GM18861 (cell line): ENCODE results near the gene RNF2.

Source experiments
- ATAC-seq: cut with Tn5 transposase; IDR thresholded peaks from one replicate; pipeline ENCODE4 v1.9.1; 2021; ENCODE audit not compliant: unreplicated experiment

Gene RNF2

DNA sequence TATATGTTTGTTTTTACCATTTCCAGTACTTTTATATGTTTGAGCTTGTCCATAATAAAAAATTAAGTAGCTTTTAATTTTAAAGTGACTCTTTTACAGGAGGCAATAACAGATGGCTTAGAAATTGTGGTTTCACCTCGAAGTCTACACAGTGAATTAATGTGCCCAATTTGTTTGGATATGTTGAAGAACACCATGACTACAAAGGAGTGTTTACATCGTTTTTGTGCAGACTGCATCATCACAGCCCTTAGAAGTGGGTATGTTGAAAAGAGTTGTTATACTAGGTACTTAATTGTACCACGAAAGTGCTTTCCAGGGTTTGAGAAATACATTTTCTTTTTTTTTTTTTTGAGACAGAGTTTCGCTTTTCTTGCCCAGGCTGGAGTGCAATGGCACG, 46.1 kb downstream of the RNF2 start:
- no peak for ATAC-seq

GRCh38 chr1:185094761-185095160, 49.4 kb downstream of the RNF2 start:
- ATAC-seq = no peak

DNA sequence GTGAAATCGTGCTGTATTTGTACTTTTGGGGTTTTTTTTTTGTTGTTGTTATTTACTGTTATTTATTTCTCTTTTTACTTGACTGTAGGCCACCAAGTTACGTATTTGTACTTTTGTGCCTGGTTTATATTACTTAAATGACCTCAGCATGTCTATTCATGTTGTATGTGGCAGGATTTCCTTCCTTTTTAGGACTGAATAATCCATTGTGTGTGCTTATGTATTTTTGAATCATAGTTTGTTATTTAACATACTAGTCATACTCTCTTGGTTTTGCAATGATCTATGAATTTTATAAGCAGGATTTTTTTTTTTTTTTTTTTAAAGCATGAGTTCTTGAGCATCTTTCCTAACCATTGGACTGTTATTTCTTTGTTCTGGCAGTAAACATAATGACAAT, 51.2 kb downstream of the RNF2 start:
- no peak for ATAC-seq

DNA sequence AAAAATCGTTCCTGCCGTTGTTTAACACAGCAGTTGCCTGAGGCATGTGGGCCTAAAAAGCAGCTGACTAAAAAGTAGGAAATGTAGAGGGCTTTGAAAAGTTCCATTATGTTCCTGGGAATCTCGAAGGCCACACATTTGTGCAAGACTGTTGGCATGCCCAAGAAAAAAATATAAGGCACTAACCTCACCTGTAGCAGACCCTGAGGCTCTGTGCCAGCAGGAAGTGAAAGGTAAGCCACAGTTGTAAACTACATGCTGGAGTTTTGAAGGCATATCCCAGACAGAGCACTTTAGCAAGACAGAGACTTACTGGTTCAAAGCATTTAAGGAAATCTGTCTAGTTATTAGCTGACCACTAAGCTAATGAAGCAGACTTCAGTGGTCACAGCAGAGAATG, 58.7 kb downstream of the RNF2 start:
- ATAC-seq = no peak

DNA sequence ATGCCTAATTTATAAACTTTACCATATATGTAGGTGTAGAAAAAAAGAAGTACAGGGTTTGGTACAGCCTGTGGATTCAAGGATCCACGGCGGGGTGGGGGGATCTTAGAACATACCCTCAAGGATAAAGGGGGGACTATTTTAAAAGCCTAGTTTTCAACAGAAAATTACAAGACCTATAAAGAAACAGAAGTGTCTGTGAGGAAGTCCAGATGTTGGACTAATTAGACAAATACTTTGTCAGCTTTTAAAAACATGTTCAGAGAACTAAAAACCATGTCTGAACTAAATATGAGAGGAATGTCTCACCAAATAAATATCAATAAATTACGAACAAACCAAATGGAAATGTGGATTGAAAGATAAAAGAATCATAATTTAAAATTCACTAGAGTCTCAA, 59.8 kb downstream of the RNF2 start:
- ATAC-seq = no peak

GRCh38 chr1:185108321-185108720, 63.0 kb downstream of the RNF2 start:
- ATAC-seq = no peak

GRCh38 chr1:185110145-185110544, 64.8 kb downstream of the RNF2 start:
- no peak for ATAC-seq

DNA sequence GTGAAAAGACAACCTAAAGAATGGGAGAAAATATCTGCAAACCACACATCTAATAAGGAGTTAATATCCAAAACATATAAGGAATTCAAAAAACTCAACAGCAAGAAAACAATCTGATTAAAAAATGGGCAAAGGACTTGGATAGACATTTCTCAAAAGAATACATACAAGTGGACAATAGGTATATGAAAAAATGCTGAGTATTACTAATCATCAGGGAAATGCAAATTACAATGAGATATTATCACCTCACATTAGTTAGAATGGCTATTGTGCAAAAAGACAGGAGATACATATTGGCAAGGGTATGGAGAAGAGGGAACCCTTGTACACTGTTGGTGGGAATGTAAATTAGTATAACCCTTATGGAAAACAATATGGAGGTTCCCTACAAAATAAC, 66.5 kb downstream of the RNF2 start:
- ATAC-seq = no peak

- no peak for ATAC-seq
These were observed 67.0 kb downstream of the RNF2 start for GRCh38 chr1:185112356-185112755.

- no peak for ATAC-seq
These were observed 84.3 kb downstream of the RNF2 start for GRCh38 chr1:185129708-185130107.

DNA sequence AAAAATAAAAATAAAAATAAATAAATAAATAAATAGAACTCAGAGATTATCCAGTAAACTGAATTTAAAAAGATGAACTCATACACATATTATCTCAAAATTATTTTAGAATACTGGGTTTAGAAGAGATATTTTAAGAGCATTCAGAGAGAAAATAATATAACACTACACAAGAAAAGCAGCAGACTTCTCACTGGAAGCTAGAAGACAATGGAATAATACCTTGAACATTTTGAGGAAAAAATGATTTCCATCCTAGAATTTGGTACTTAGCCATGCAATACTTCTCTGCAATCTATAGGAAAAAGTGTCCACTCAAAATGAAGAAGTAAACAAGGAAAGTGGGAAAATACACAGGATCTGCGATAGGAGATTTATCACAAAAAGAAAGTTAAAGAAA, 87.2 kb downstream of the RNF2 start:
- ATAC-seq = no peak

DNA sequence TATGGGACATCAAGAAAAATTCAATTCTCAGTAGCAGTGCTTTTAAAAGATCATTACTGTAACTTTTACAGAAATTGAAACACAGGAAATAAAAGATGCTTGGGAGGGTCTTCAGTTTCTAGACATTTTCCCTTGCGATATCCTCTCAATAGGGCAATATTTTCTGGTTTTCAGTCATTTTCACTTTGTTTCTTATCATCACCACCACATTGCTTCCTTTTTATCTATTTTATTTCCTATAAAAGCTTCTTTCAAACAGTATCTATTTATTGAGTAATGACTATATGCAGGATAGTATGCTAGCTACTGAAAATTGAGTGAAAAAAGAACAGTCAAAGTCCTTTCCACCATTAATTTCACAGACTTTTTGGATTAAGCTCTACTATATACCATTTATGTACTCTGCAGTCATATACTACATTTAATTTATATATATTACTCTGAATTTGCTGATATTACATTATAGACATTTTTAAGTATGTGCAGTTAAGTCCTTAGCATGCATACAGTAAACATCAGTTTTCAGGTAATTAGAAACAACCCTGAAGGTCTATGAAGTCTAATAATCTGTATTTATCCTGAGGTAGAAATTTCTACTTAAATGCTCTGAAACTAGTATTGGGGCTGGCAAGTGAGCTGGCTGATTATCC, 92.7 kb downstream of the RNF2 start:
- no peak for ATAC-seq

GRCh38 chr1:185139246-185139645, 93.9 kb downstream of the RNF2 start:
- ATAC-seq = no peak

DNA sequence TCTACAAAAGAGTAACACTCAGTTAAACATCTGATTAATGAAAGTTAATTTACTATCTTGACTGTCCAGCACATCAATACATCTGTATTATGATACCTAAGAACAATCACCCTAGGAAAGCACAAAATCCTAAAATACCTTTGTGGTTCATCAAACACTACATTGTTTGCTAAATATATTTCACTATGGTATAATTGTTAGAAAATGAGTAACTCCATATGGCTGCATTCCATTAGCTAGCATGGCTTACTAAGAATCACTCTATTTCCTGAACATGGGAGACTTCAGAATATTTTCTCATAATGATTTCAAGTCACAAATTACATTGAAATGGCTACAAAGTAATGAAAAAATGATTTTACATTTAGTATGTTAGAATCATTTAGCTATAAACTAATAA, 98.9 kb downstream of the RNF2 start:
- no peak for ATAC-seq

GRCh38 chr1:185151215-185151614, 105.9 kb downstream of the RNF2 start:
- ATAC-seq = no peak
